ENCODE data around the gene AQP9.

DNA sequence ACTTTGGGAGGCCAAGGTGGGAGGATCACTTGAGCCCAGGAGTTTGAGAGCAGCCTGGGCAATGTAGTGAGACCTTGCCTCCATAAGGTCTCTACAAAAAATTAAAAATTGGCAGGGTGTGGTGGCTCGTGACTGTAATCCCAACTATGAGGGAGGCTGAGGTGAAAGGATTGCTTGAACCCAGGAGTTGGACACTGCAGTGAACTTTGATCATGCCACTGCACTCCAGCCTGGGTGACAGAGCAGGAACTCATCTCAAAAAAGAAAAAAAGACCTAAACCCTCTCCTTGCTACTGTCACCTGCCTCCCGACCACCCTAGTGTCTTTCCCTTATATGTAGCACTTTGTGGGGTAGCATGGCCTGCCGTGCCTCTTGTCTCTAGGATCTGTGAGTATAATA, 23.8 kb upstream of the AQP9 start:
- TF ChIP-seq, protein P1, sequence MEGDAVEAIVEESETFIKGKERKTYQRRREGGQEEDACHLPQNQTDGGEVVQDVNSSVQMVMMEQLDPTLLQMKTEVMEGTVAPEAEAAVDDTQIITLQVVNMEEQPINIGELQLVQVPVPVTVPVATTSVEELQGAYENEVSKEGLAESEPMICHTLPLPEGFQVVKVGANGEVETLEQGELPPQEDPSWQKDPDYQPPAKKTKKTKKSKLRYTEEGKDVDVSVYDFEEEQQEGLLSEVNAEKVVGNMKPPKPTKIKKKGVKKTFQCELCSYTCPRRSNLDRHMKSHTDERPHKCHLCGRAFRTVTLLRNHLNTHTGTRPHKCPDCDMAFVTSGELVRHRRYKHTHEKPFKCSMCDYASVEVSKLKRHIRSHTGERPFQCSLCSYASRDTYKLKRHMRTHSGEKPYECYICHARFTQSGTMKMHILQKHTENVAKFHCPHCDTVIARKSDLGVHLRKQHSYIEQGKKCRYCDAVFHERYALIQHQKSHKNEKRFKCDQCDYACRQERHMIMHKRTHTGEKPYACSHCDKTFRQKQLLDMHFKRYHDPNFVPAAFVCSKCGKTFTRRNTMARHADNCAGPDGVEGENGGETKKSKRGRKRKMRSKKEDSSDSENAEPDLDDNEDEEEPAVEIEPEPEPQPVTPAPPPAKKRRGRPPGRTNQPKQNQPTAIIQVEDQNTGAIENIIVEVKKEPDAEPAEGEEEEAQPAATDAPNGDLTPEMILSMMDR (IDR thresholded peaks at IDR 0.05), result no peak
- TF ChIP-seq POLR2A (IDR thresholded peaks at IDR 0.05) (no peak), POLR2AphosphoS5 (IDR thresholded peaks at IDR 0.05) (no peak)
